ENCODE results near the gene CTAGE9.

- no peak for TF ChIP-seq CTCF (IDR thresholded peaks at IDR 0.05)
- TF ChIP-seq EZH2 (IDR thresholded peaks at IDR 0.05; ENCODE audit: borderline replicate concordance, insufficient read depth, low read depth, low read length, poor library complexity, severe bottlenecking), result no peak
Observed at GRCh38 chr6:131745476-131745875, 34.7 kb upstream of the CTAGE9 start.
